H1 (cell line): ENCODE measurements around the gene WBP1L. TPM values are rescaled to one million over a fixed set of nuclear protein-coding genes. Genes with fewer than 3 reads are reported as not detected.

Experiments used
- CTCF ChIA-PET: fragments of 300-600 bp; sonication (Branson Sonifier 250); formaldehyde crosslinking; loops from one replicate; lab custom pipeline; 2021; ENCODE audit not compliant: partially characterized antibody; lab: Charles Lee
- POLR2A ChIA-PET: fragments of 300-600 bp; sonication (Branson Sonifier 250); formaldehyde crosslinking; loops from one replicate; lab custom pipeline; 2021; ENCODE audit warnings: inconsistent platforms; ENCODE audit not compliant: partially characterized antibody; lab: Charles Lee
- DNase-seq, 2 experiments: peaks; one replicate each; pipeline versions ENCODE4 v3.0.0 to v3.0.0-alpha.2; 2010 to 2022; ENCODE audit warnings: low spot score in 2 of 2, low read depth in 1 of 2, mixed read lengths in 1 of 2
- FAIRE-seq: peaks from 2 replicates; lab custom pipeline; 2011; peaks lifted over from hg19 to GRCh38; lab: Jason Lieb, UNC
- H2AFZ ChIP-seq: 2 replicates; pipeline ENCODE4 v1.8.1; 2012; ENCODE audit warnings: low read length, inconsistent platforms
- H2AK5ac ChIP-seq: 2 replicates; pipeline ENCODE4 v1.6.1; 2013; ENCODE audit warnings: low read depth, low read length
- H2BK120ac ChIP-seq: replicated peaks from 2 replicates; pipeline ENCODE3; 2013; ENCODE audit warnings: low read depth, low read length, inconsistent platforms
- H2BK12ac ChIP-seq: 2 replicates; pipeline ENCODE4 v1.6.1; 2013; ENCODE audit warnings: low read depth, low read length
- H2BK15ac ChIP-seq: 2 replicates; pipeline ENCODE4 v1.6.1; 2013; ENCODE audit warnings: low read length
- H2BK20ac ChIP-seq: 2 replicates; pipeline ENCODE4 v1.6.1; 2013; ENCODE audit warnings: low read length
- H2BK5ac ChIP-seq: 2 replicates; pipeline ENCODE4 v1.6.1; 2013; ENCODE audit warnings: low read depth, low read length
- H3K14ac ChIP-seq: 2 replicates; pipeline ENCODE4 v1.6.1; 2013; ENCODE audit warnings: inconsistent platforms; ENCODE audit not compliant: insufficient read length
- H3K18ac ChIP-seq: 2 replicates; pipeline ENCODE4 v1.6.1; 2013; ENCODE audit warnings: low read length; ENCODE audit errors: extremely low read depth
- H3K23ac ChIP-seq: 2 replicates; pipeline ENCODE4 v1.6.1; 2013; ENCODE audit warnings: inconsistent platforms; ENCODE audit not compliant: insufficient read length
- H3K23me2 ChIP-seq: 2 replicates; pipeline ENCODE4 v1.6.1; 2013; ENCODE audit warnings: low read depth, low read length
- H3K27ac ChIP-seq: 2 replicates; pipeline ENCODE4 v1.6.1; 2011; ENCODE audit warnings: low read depth, low read length, inconsistent platforms
- H3K27me3 ChIP-seq, 4 experiments: replicated peaks in 1 of 4; 1 replicate in 1 of 4; 2 replicates in 3 of 4; pipeline versions ENCODE4 v1.6.1 to v1.8.1; 2011 to 2013; ENCODE audit warnings: low read length in 3 of 4, mild to moderate bottlenecking in 3 of 4, inconsistent platforms in 2 of 4, mixed read lengths in 2 of 4, moderate library complexity in 1 of 4; ENCODE audit not compliant: control insufficient read depth in 3 of 4, insufficient read depth in 3 of 4; ENCODE audit errors: extremely low read depth in 1 of 4
- H3K36me3 ChIP-seq, 4 experiments: 2 replicates each; pipeline versions ENCODE4 v1.6.1 to v1.8.1; 2011 to 2013; ENCODE audit warnings: mild to moderate bottlenecking in 4 of 4, low read length in 3 of 4, moderate library complexity in 2 of 4, control low read depth in 1 of 4, inconsistent platforms in 1 of 4; ENCODE audit not compliant: insufficient read depth in 4 of 4, control insufficient read depth in 2 of 4
- H3K4ac ChIP-seq: replicated peaks from 2 replicates; pipeline ENCODE3; 2013; ENCODE audit warnings: low read length, low read depth, mixed read lengths, inconsistent platforms; ENCODE audit not compliant: insufficient read length
- H3K4me1 ChIP-seq, 4 experiments: replicated peaks in 1 of 4; 1 replicate in 1 of 4; 2 replicates in 3 of 4; pipeline versions ENCODE4 v1.6.1 to v1.8.1; 2011 to 2013; ENCODE audit warnings: low read length in 3 of 4, inconsistent platforms in 2 of 4, mixed read lengths in 1 of 4; ENCODE audit not compliant: insufficient read depth in 4 of 4, control insufficient read depth in 3 of 4
- H3K4me2 ChIP-seq, 2 experiments: 2 replicates each; pipeline versions ENCODE4 v1.6.1 to v1.8.1; 2011 to 2013; ENCODE audit warnings: low read depth in 2 of 2, low read length in 2 of 2, control low read depth in 1 of 2, inconsistent platforms in 1 of 2, mild to moderate bottlenecking in 1 of 2; ENCODE audit not compliant: insufficient read depth in 1 of 2
- H3K4me3 ChIP-seq, 4 experiments: fragments of 200-600, 300-600 bp in 1 of 4; sonication (generic), shearing (Covaris generic), sonication (Bioruptor Twin) in 1 of 4; 2 replicates each; pipeline versions ENCODE4 v1.5.1 to v1.8.1; 2011 to 2016; ENCODE audit warnings: low read length in 4 of 4, low read depth in 3 of 4, control low read depth in 2 of 4, inconsistent platforms in 2 of 4, mild to moderate bottlenecking in 2 of 4, mixed read lengths in 1 of 4, moderate library complexity in 1 of 4; ENCODE audit not compliant: insufficient read depth in 2 of 4; ENCODE audit errors: extremely low read depth in 1 of 4
- H3K56ac ChIP-seq: replicated peaks from 2 replicates; pipeline ENCODE3; 2013; ENCODE audit warnings: low read depth, mild to moderate bottlenecking, mixed read lengths, low read length, inconsistent platforms; ENCODE audit not compliant: insufficient read length
- H3K79me1 ChIP-seq: 2 replicates; pipeline ENCODE4 v1.6.1; 2013; ENCODE audit warnings: low read depth, low read length, control low read depth
- H3K79me2 ChIP-seq, 2 experiments: 2 replicates each; pipeline versions ENCODE4 v1.6.1 to v1.8.1; 2012 to 2013; ENCODE audit warnings: low read length in 2 of 2, mild to moderate bottlenecking in 2 of 2, inconsistent platforms in 1 of 2; ENCODE audit not compliant: insufficient read depth in 2 of 2, control insufficient read depth in 1 of 2
- H3K9ac ChIP-seq, 4 experiments: replicated peaks in 1 of 4; 1 replicate in 1 of 4; 2 replicates in 3 of 4; pipeline versions ENCODE4 v1.6.1 to v1.8.1; 2011 to 2013; ENCODE audit warnings: low read depth in 3 of 4, low read length in 3 of 4, control low read depth in 2 of 4, mild to moderate bottlenecking in 2 of 4, moderate library complexity in 2 of 4, inconsistent platforms in 1 of 4; ENCODE audit errors: extremely low read depth in 1 of 4
- H3K9me3 ChIP-seq, 2 experiments: 2 replicates each; pipeline versions ENCODE4 v1.6.1 to v1.8.1; 2012 to 2013; ENCODE audit warnings: mild to moderate bottlenecking in 2 of 2, moderate library complexity in 2 of 2, control low read depth in 1 of 2, inconsistent platforms in 1 of 2, low read depth in 1 of 2, low read length in 1 of 2, mixed read lengths in 1 of 2; ENCODE audit not compliant: insufficient read depth in 2 of 2
- H4K20me1 ChIP-seq, 2 experiments: replicated peaks in 1 of 2; 2 replicates each; pipeline versions ENCODE3 to v1.8.1; 2011 to 2013; ENCODE audit warnings: inconsistent platforms in 2 of 2, low read length in 2 of 2, mild to moderate bottlenecking in 1 of 2; ENCODE audit not compliant: insufficient read depth in 2 of 2, control insufficient read depth in 1 of 2
- H4K5ac ChIP-seq: 2 replicates; pipeline ENCODE4 v1.6.1; 2013; ENCODE audit warnings: low read length, low read depth, mixed read lengths, inconsistent platforms; ENCODE audit not compliant: insufficient read length
- H4K8ac ChIP-seq: 2 replicates; pipeline ENCODE4 v1.8.0; 2013; ENCODE audit warnings: mild to moderate bottlenecking, moderate library complexity, low read length, inconsistent platforms; ENCODE audit not compliant: insufficient read depth; ENCODE audit errors: extremely low read depth
- H4K91ac ChIP-seq: replicated peaks from 2 replicates; pipeline ENCODE3; 2013; ENCODE audit warnings: low read length, mixed read lengths, inconsistent platforms; ENCODE audit not compliant: insufficient read length
- EP300 ChIP-seq, 2 experiments: IDR thresholded peaks; 1 replicate in 1 of 2; 2 replicates in 1 of 2; pipeline ENCODE4 v1.6.1; 2011 to 2012; ENCODE audit warnings: low read depth in 2 of 2, low read length in 2 of 2, mild to moderate bottlenecking in 2 of 2, borderline replicate concordance in 1 of 2, inconsistent platforms in 1 of 2, moderate library complexity in 1 of 2
- GABPA ChIP-seq: IDR thresholded peaks from 2 replicates; pipeline ENCODE4 v1.6.1; 2011; ENCODE audit warnings: mild to moderate bottlenecking, low read length, moderate library complexity, borderline replicate concordance; ENCODE audit not compliant: insufficient read depth
- RXRA ChIP-seq: IDR thresholded peaks from 2 replicates; pipeline ENCODE4 v1.6.1; 2011; ENCODE audit warnings: low read depth, mild to moderate bottlenecking, low read length, moderate library complexity; ENCODE audit not compliant: insufficient read depth
- SIRT6 ChIP-seq: IDR thresholded peaks from one replicate; pipeline ENCODE4 v1.7.1; 2012; ENCODE audit warnings: low read length, inconsistent platforms
- SP2 ChIP-seq: IDR thresholded peaks from 2 replicates; pipeline ENCODE4 v1.6.1; 2012; ENCODE audit warnings: mild to moderate bottlenecking, low read length, inconsistent platforms
- SP4 ChIP-seq: IDR thresholded peaks from 2 replicates; pipeline ENCODE4 v1.6.1; 2012; ENCODE audit warnings: low read length, inconsistent platforms
- SRF ChIP-seq: IDR thresholded peaks from 2 replicates; pipeline ENCODE4 v1.6.1; 2011; ENCODE audit warnings: mild to moderate bottlenecking, low read depth, low read length, moderate library complexity
- SUZ12 ChIP-seq: fragments of 200-600 bp; sonication (generic); IDR thresholded peaks from 2 replicates; pipeline ENCODE4 v1.6.1; 2012; ENCODE audit warnings: mild to moderate bottlenecking, inconsistent platforms, low read length, moderate library complexity, mixed read lengths
- TAF1 ChIP-seq: IDR thresholded peaks from 2 replicates; pipeline ENCODE4 v1.6.1; 2011; ENCODE audit warnings: mild to moderate bottlenecking, low read depth, low read length
- TBP ChIP-seq: IDR thresholded peaks from 2 replicates; pipeline ENCODE4 v1.6.1; 2011; ENCODE audit warnings: low read depth, low read length, improper control_type of control experiment
- WGBS, 2 experiments: shearing (Covaris generic) in 1 of 2; methylation state at CpG; one replicate each; pipeline versions ENCODE4 v1.1.6 to v1.1.7; 2013 to 2015; ENCODE audit warnings: low lambda C conversion rate in 2 of 2, mixed read lengths in 2 of 2, inconsistent platforms in 1 of 2, low coverage in 1 of 2, missing lambda C conversion rate in 1 of 2; ENCODE audit not compliant: insufficient replicate concordance in 2 of 2, insufficient coverage in 1 of 2, insufficient read length in 1 of 2; ENCODE audit errors: extremely low coverage in 1 of 2, missing lambda C conversion rate in 1 of 2; 5-methylcytosine and 5-hydroxymethylcytosine counted together
- polyA plus RNA-seq, 7 experiments: library from polyadenylated mRNA; depleted of rRNA in 3 of 7; stranded (reverse) in 5 of 7; unstranded in 2 of 7; fragments of >200 nt in 5 of 7; fragments of 200-250 nt in 2 of 7; gene quantifications; 1 replicate in 5 of 7; 2 replicates in 1 of 7; 4 replicates in 1 of 7; pipeline versions ENCODE4 v1.2.1 to v1.2.3, GENCODE V29; 2011 to 2013; ENCODE audit warnings: missing spikeins in 2 of 7, mixed read lengths in 2 of 7
- total RNA-seq: library from RNA; stranded (reverse); fragmentation: NEBNext Ultra II Directional; extraction: Animal tissue kit (Norgen Biotek cat#: 25700); gene quantifications from 2 replicates; pipeline ENCODE4 v1.2.1, GENCODE V29; 2021
- TF ChIP-seq, protein P1 (sequence below): IDR thresholded peaks from 2 replicates; pipeline ENCODE4 v1.6.1; 2011; ENCODE audit warnings: low read length, improper control_type of control experiment

The WBP1L gene
- total and polyA plus RNA-seq, 2 of the 8 experiments (the other 6 are each of a cell fraction or from before 2014, with no cell fraction given): 26.6 to 29.9 TPM

DNA sequence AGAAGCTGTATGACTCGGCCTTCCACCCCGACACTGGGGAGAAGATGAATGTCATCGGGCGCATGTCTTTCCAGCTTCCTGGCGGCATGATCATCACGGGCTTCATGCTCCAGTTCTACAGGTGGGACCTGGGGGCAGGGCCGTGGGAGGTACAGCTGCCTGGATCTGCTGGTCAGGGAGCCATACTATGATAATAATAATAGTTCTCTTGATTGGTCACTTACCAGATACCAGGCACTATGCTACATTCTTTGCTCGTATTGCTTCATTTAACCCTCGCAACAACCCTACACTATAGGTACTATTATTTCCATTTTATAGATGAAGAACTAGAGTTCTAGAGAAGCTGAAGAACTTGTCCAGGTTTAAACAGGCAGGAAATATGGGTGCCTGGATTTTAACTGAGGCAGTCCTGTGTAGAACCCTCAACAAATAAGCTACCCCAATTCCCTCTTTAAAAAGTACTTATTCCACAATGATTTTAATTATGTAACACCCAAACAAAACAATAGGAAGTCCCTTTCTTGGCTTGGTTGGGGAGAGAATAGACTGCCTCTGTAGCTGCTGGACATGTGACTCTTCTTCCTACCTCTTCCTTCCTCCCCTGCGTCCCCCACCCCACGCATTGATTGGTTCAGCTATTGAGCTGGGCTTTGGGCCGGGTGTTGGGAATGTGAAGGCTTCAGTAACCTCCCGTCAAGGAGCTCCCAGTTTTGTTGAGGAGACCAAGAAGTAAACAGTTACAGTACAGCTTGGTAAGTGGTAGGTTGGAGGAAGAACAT lies 16.5 kb upstream of the WBP1L start:
- Histone ChIP-seq H3K4me2 (no peak overlapping the region), H3K56ac (no peak overlapping the region), H2BK120ac (no peak overlapping the region), H3K36me3 (peaks cover 14 to 47% (median 30%) of the 10 kb centered on the region in 4 experiments; a peak in 7 of 8 replicates), H2BK5ac (no peak overlapping the region), H2AFZ (no peak overlapping the region), H3K4ac (no peak overlapping the region), H3K14ac (no peak overlapping the region), H2BK15ac (no peak overlapping the region), H3K23me2 (no peaks in the 10 kb centered on the region; the same call in 1 of the 2 replicates), H3K79me2 (peaks cover 0 to 19% of the 10 kb centered on the region in 2 experiments; a peak in 2 of 4 replicates), H3K79me1 (no peaks in the 10 kb centered on the region; the same call in 1 of the 2 replicates), H3K27me3 (no peaks in the 10 kb centered on the region), H3K18ac (no peak overlapping the region), H3K4me3 (no peak overlapping the region), H4K5ac (no peak overlapping the region), H3K9ac (no peak overlapping the region), H4K8ac (no peak overlapping the region), H2BK20ac (no peak overlapping the region), H3K4me1 (no peaks in the 10 kb centered on the region), H3K9me3 (no peaks in the 10 kb centered on the region), H4K20me1 (peaks cover 0 to 4% of the 10 kb centered on the region in 2 experiments), H2AK5ac (no peak overlapping the region), H3K23ac (no peak overlapping the region), H3K27ac (no peak overlapping the region), H4K91ac (no peak overlapping the region), H2BK12ac (no peak overlapping the region)
- DNase-seq: no peak
- POLR2A ChIA-PET: interaction anchor here (1.0 to 6.0 kb wide), 4 partner anchors 13 to 99 kb away, joined by 3 to 53 read pairs (median 18); partner anchors contain the start of genes ARL3, SFXN2 and WBP1L
- no peak for FAIRE-seq
- CTCF ChIA-PET: interaction anchor here (0.9 to 2.4 kb wide), 16 partner anchors 11 to 344 kb away, joined by 3 to 8 read pairs (median 4); partner anchors contain the start of genes ARL3 and SFXN2
- WGBS, 2 experiments: 87% methylated on average over 13 of the region's 13 CpGs; no CpG with 5 or more reads in 1 of the 2 experiments
- no peak for TF ChIP-seq RXRA
- TF ChIP-seq SIRT6: no peak
- TF ChIP-seq SP2: no peak
- no peak for TF ChIP-seq GABPA
- TF ChIP-seq SP4: no peak
- TF ChIP-seq EP300 (IDR thresholded peaks at IDR 0.05; ENCODE audit: borderline replicate concordance in 1 of 2, low read depth in 2 of 2, low read length in 2 of 2): no peak
- no peak for TF ChIP-seq SUZ12
- no peak for TF ChIP-seq TAF1
- TF ChIP-seq SRF: no peak
- TF ChIP-seq, protein P1, sequence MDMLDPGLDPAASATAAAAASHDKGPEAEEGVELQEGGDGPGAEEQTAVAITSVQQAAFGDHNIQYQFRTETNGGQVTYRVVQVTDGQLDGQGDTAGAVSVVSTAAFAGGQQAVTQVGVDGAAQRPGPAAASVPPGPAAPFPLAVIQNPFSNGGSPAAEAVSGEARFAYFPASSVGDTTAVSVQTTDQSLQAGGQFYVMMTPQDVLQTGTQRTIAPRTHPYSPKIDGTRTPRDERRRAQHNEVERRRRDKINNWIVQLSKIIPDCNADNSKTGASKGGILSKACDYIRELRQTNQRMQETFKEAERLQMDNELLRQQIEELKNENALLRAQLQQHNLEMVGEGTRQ: no peak
- TF ChIP-seq TBP: no peak
